Activated CD8-positive, alpha-beta T cell treated with anti-CD3 and anti-CD28 coated beads for 36 hours (primary cell): ENCODE measurements around the gene STIP1. TPM values are rescaled to one million over a fixed set of nuclear protein-coding genes. Genes with fewer than 3 reads are reported as not detected.
A peak's percentile ranks its signal among the peaks of the same experiment; 100 is the strongest.

ENCODE experiments used
- ATAC-seq: fragments of 200-7000 bp; cut with Tn5 transposase; one replicate; pipeline ENCODE4 v1.10.0; 2021; ENCODE audit warnings: mild to moderate bottlenecking, moderate library complexity
- CTCF ChIA-PET: fragments of 350-600 bp; sonication (Branson Sonifier 250); formaldehyde crosslinking; loops from one replicate; lab custom pipeline; 2021; ENCODE audit warnings: antibody characterized with exemption; lab: Charles Lee
- POLR2A ChIA-PET: fragments of 350-600 bp; sonication (Branson Sonifier 250); formaldehyde crosslinking; loops from one replicate; lab custom pipeline; 2021; ENCODE audit warnings: antibody characterized with exemption; lab: Charles Lee
- DNase-seq: peaks from one replicate; pipeline ENCODE4 v3.0.0-alpha.2; 2020
- H3K27ac Mint-ChIP-seq: one replicate; pipeline ENCODE4 v1.8.0; 2021; ENCODE audit warnings: mild to moderate bottlenecking, mixed read lengths
- H3K27me3 Mint-ChIP-seq: one replicate; pipeline ENCODE4 v1.8.0; 2021; ENCODE audit warnings: mixed read lengths
- H3K36me3 Mint-ChIP-seq: one replicate; pipeline ENCODE4 v1.8.0; 2021; ENCODE audit warnings: low read depth, mixed read lengths
- H3K4me1 Mint-ChIP-seq: one replicate; pipeline ENCODE4 v1.8.0; 2021; ENCODE audit warnings: low read depth, mixed read lengths
- H3K4me3 Mint-ChIP-seq: one replicate; pipeline ENCODE4 v1.8.0; 2021; ENCODE audit warnings: mild to moderate bottlenecking, moderate library complexity, mixed read lengths
- H3K9me3 Mint-ChIP-seq: one replicate; pipeline ENCODE4 v1.8.0; 2021; ENCODE audit warnings: mixed read lengths
- intact Hi-C: fragments of 100-400 bp; cut with micrococcal nuclease; formaldehyde crosslinking; loops from one replicate; pipeline ENCODE4 v1.10.0; 2022
- total RNA-seq, 2 experiments: library from RNA; stranded (reverse); gene quantifications; one replicate each; pipeline ENCODE4 v1.2.3, GENCODE V29; 2021
- TF ChIP-seq, protein P1 (sequence below): fragments of 200-600 bp; IDR thresholded peaks from one replicate; pipeline ENCODE4 v1.8.0; 2022; ENCODE audit warnings: antibody characterized with exemption, mild to moderate bottlenecking

The STIP1 gene
- total RNA-seq, 2 experiments from 2014 or later = 396 to 416 TPM

DNA sequence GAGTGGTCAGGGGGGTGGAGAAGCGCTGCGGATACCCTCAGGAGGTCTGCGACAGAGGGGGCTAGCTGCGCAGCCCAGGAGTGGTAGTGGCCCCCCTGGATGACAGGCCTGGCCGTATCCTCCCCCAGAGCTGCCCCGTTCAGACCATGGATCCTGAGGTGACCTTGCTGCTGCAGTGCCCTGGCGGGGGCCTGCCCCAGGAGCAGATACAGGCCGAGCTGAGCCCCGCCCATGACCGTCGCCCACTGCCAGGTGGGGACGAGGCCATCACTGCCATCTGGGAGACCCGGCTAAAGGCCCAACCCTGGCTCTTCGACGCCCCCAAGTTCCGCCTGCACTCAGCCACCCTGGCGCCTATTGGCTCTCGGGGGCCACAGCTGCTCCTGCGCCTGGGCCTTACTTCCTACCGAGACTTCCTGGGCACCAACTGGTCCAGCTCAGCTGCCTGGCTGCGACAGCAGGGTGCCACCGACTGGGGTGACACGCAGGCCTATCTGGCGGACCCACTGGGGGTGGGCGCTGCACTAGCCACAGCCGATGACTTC, 40.6 kb downstream of the STIP1 start:
- intact Hi-C loops = no loop called here
- H3K4me3 Mint-ChIP-seq = peak overlapping the region; percentile 89
- TF ChIP-seq, protein P1, sequence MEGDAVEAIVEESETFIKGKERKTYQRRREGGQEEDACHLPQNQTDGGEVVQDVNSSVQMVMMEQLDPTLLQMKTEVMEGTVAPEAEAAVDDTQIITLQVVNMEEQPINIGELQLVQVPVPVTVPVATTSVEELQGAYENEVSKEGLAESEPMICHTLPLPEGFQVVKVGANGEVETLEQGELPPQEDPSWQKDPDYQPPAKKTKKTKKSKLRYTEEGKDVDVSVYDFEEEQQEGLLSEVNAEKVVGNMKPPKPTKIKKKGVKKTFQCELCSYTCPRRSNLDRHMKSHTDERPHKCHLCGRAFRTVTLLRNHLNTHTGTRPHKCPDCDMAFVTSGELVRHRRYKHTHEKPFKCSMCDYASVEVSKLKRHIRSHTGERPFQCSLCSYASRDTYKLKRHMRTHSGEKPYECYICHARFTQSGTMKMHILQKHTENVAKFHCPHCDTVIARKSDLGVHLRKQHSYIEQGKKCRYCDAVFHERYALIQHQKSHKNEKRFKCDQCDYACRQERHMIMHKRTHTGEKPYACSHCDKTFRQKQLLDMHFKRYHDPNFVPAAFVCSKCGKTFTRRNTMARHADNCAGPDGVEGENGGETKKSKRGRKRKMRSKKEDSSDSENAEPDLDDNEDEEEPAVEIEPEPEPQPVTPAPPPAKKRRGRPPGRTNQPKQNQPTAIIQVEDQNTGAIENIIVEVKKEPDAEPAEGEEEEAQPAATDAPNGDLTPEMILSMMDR = no peak
- no peaks in the 10 kb centered on the region for H3K27me3 Mint-ChIP-seq
- ATAC-seq = peak; percentile 51
- CTCF ChIA-PET = interaction anchor here (1.0 to 5.3 kb wide), 11 partner anchors 9 to 78 kb away, joined by 3 to 45 read pairs (median 7); partner anchors contain the start of genes CATSPERZ, FERMT3 and PLCB3
- no peaks in the 10 kb centered on the region for H3K9me3 Mint-ChIP-seq
- H3K36me3 Mint-ChIP-seq = peaks cover 11% of the 10 kb centered on the region
- POLR2A ChIA-PET = interaction anchor here (0.6 to 6.0 kb wide), 12 partner anchors 11 to 78 kb away, joined by 3 to 151 read pairs (median 5); partner anchors contain the start of genes BAD, FERMT3, FKBP2 and PLCB3
- peaks cover 33% of the 10 kb centered on the region for H3K4me1 Mint-ChIP-seq
- peak; percentile 85 for DNase-seq
- peak overlapping the region; percentile 85 for H3K27ac Mint-ChIP-seq

DNA sequence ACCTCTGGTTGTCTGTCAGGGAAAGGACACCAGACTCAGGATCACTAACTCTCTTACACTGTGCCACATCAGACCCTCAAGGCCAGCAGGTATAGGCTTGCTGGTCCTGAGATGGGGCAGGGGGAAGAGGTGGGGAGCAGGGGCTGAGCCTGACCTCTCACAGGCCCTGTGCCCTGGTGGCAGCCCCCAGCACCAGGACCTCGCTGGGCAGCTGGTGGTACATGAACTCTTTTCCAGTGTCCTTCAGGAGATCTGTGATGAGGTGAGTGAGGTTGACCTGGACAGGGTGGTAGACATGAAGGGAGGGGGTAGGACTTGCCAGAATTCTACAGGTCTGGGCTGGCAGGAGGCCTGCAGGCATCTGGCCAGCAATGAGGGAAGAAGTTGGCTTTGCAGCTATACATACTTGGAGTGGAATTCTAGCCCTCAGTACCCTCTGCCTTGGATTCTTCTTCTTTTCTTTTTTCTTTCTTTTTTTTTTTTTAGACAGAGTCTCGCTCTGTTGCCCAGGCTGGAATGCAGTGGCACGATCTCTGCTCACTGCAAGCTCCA, 41.5 kb downstream of the STIP1 start:
- no peak for DNase-seq
- no peak for ATAC-seq
- TF ChIP-seq, protein P1 = no peak
- CTCF ChIA-PET = interaction anchor here (1.9 to 5.3 kb wide), 6 partner anchors 11 to 77 kb away, joined by 7 to 45 read pairs (median 10); partner anchors contain the start of genes CATSPERZ, FERMT3 and PLCB3
- H3K27ac Mint-ChIP-seq = peak overlapping the region; percentile 85
- peaks cover 10% of the 10 kb centered on the region for H3K36me3 Mint-ChIP-seq
- POLR2A ChIA-PET = interaction anchor here (0.6 to 6.0 kb wide), 9 partner anchors 9 to 217 kb away, joined by 3 to 151 read pairs (median 5); partner anchors contain the start of genes FERMT3, FKBP2 and STIP1
- H3K9me3 Mint-ChIP-seq = no peaks in the 10 kb centered on the region
- peak overlapping the region; percentile 89 for H3K4me3 Mint-ChIP-seq
- no peaks in the 10 kb centered on the region for H3K27me3 Mint-ChIP-seq
- peaks cover 36% of the 10 kb centered on the region for H3K4me1 Mint-ChIP-seq
- intact Hi-C loops = no loop called here

DNA sequence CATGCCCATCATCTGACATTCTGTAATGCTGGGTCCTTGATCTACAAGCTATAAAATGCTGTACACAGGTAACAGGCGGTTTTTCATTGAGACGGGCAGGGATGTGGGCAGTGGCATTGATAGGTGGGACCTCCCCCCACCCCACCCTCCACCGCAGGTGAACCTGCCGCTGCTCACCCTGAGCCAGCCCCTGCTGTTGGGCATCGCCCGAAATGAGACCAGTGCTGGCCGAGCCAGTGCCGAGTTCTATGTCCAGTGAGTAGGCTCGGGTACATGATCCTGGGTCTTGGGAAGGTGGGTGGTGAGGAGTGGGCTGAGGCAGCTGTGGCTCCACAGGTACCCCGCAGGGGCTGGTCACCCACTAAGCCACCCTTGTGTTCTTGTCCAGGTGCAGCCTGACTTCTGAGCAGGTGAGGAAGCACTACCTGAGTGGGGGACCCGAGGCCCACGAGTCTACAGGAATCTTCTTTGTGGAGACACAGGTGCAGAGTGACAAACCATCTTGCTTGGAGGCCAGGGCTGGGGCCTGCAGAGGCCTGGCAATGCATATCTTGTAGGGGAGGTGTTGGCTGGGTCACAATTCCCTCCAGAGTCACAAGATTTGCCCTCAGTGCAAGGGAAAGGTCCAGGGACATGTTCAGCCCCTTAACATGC, 43.2 kb downstream of the STIP1 start:
- TF ChIP-seq, protein P1 = no peak
- Mint-ChIP-seq H3K4me3 (peak overlapping the region; percentile 81), H3K27ac (peak overlapping the region; percentile 83), H3K9me3 (no peaks in the 10 kb centered on the region), H3K36me3 (peaks cover 7% of the 10 kb centered on the region), H3K27me3 (no peaks in the 10 kb centered on the region), H3K4me1 (peaks cover 33% of the 10 kb centered on the region)
- ATAC-seq = no peak
- ChIA-PET POLR2A (interaction anchor here (0.6 to 4.6 kb wide), 5 partner anchors 9 to 82 kb away, joined by 3 to 39 read pairs (median 4); partner anchors contain the start of gene FERMT3), CTCF (no interaction called here)
- intact Hi-C loops = no loop called here
- no peak for DNase-seq

DNA sequence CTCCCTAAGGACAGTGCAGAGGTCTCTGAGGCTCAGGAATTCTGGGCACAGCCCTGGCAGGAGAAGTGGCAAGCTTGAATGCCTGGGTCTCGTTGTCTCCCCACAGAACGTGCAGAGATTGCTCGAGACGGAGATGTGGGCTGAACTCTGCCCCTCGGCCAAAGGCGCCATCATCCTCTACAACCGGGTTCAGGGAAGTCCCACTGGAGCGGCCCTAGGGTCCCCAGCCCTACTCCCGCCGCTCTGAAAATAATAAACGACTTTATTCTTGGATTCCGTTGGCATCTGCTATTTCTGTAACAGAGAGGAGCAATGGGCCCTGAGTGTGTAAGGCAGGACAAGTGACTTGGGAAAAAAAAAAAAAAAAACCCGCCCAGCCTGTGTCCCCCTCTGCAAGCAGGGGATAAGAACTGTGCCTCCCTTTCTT, 43.8 kb downstream of the STIP1 start:
- intact Hi-C loops = no loop called here
- peaks cover 31% of the 10 kb centered on the region for H3K4me1 Mint-ChIP-seq
- no peaks in the 10 kb centered on the region for H3K27me3 Mint-ChIP-seq
- TF ChIP-seq, protein P1 = no peak
- peaks cover 5% of the 10 kb centered on the region for H3K36me3 Mint-ChIP-seq
- DNase-seq = no peak
- POLR2A ChIA-PET = interaction anchor here (0.6 to 4.6 kb wide), 4 partner anchors 21 to 81 kb away, joined by 3 to 39 read pairs (median 4); partner anchors contain the start of gene FERMT3
- no peak for ATAC-seq
- peak overlapping the region; percentile 83 for H3K27ac Mint-ChIP-seq
- CTCF ChIA-PET = interaction anchor here (1.1 kb wide), 1 partner anchor 75 kb away, joined by 4 read pairs; no protein-coding TSS in a partner anchor
- peak overlapping the region; percentile 81 for H3K4me3 Mint-ChIP-seq
- no peaks in the 10 kb centered on the region for H3K9me3 Mint-ChIP-seq
